HG02678 (cell line): Measurements from ENCODE around the gene AUTS2.

ENCODE experiments used
- ATAC-seq: cut with Tn5 transposase; IDR thresholded peaks from one replicate; pipeline ENCODE4 v1.9.1; 2021; ENCODE audit warnings: mild to moderate bottlenecking, moderate library complexity; ENCODE audit not compliant: unreplicated experiment

The AUTS2 gene

DNA sequence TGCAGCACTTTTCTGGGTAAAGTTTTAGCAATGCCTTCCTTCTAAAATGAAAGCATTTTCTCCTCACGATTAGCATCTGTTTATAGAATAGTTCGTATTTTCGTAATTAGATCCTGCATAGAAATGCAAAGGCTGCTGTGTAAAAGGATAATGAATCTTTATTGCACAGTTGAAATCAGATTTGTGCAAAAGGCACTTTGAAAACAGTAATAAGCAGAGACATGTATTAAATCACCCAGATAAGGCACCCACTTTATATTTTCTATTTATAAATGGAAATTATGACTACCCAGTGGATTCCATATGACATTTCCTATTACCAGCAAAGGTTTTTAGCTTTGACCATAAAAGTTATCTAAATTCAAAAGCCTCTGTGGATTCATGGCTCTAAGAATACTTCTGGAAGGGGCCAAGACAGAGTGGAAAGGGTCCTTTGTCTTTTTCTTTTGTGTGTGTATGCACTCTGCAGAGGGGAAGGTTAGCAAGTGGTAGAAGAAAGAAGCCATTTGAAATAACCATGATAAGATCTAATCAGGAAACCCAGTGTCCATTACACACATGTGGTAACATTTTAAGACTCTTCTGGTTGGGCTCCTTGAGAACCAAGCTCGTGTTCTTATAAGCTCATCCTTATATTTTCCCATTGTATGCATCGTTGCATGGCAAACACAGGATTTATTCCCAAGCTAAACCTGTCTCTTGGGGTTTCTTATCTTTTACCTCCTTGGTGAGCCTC lies 612.1 kb downstream of the AUTS2 start:
- ATAC-seq, result no peak

DNA sequence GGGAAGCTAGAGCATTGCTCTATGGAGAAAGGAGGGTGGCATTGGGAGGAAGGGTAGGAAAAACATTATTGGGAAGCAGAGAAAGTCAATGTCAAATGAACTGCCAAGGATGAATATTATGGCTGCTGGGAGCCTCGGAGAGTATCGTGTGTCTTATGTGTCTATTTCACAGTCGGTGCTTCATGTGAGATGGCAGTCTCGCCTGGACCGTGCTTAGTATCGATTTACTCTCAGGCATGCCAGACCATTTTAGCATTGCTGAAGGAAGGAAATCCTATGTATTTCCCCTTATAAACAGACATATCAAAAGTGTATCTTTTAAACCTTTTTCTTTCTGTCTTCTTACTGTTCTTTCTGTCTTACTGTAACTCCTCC lies 612.6 kb downstream of the AUTS2 start:
- ATAC-seq, result no peak

DNA sequence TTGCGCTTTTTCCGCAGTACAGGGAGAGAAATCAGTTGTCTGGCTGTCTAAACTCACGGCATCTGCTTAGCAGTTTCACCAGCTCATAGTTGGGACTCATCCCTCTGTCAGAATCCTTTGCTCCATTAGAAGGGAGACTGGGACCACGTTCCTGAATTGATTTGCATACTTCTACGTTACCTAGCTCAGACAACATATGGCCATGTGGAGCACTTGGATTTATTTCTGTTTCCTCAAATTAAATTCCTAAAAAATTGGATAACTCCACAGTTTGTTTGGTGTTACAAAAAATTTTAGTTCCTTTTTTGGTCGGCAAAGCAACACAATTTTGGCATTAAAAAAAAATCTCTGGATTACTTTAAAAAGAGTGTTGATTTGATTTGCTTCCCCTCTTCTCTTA lies 614.0 kb downstream of the AUTS2 start:
- ATAC-seq, result no peak

DNA sequence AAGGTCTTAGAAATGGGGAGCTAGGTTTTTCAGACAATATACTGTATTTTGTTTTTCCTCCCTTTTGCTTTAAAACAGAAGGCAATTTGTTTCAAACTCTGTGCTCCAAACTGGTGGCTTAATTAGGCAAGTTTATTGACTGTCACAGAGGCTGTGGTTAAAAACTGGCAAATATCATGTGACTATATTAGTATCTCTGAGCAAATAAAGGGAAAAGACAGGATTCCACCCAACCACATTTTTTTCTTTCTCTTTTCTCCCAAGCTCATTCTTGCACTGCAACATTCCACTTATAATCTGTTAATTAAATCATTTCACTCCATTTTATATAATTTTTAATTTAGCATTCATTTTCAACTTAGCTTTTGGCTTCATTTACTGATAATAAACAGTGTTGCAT lies 615.8 kb downstream of the AUTS2 start:
- no peak for ATAC-seq

DNA sequence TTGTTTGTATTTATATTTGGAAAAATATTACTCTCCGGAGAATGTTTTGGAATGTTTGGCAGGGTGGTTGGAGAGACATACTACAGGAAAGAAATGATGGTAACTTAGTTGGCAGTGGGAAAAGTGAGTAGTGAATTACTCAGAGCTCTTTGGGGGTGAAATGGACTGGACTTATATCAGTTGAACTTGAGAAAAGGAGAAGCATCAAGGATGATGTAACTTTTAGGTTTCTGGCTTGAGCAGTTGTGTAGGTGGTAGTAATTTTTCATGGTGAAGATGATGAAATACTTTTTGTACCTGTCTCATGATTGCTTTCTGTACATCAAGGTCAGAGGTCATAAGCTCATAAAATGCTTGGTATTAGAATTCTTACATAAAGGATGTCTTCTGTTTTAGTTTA lies 617.2 kb downstream of the AUTS2 start:
- ATAC-seq, result no peak

DNA sequence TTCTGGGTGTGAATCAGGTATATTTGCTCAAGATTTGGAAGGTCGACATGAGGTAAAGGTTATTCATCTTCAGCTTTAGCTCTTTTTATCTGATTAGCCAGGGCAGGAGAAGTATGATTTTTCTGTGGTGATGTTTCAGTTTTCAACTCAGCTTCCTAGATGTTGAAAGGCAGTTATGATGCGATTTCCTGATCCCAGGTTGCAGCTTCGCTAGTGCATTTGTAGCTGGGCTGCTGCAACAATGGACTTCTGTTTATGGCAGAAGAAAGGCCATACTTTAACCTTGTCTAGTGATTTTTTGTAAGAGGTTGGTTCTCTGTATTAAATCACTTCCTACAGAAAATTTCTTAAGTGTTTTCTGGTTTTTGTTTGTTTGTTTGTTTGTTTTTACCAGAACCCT lies 619.3 kb downstream of the AUTS2 start:
- ATAC-seq, result no peak

DNA sequence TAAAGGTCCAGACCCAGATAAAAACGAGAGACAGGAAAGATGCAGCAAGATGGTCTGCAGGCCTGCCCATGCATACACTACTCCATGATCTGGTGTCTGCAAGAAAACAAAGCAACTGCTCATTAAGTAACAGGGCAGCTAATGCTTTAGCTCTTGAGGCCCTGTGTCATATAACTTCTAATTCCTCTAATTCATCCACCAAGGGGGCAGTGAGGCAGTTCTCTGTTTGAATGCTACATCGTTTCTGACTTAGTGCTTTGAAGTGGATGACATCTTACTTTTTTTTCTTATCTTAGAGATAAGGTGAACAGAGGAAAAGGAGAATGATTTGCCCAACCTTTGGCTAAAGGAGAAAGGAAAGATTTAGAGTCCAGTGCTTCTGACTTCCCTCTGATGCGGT lies 619.7 kb downstream of the AUTS2 start:
- no peak for ATAC-seq

DNA sequence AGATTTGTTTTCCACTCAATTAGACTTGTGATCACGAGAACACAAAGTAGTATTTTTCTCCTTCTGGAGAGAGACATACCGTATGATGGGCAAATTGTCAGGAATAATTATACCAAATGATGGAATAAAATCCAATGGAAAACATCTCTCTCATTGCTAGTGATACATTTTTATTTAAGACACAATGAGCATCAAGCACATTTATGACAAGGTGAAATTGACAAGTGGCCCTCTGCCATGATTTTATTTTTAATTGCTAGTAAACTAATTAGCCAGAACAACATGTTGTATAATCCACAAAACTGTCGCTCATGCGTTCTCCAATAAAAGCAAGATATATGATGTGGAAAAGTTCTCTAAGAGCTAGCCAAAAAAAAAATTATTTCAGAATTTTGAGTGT lies 620.8 kb downstream of the AUTS2 start:
- no peak for ATAC-seq

DNA sequence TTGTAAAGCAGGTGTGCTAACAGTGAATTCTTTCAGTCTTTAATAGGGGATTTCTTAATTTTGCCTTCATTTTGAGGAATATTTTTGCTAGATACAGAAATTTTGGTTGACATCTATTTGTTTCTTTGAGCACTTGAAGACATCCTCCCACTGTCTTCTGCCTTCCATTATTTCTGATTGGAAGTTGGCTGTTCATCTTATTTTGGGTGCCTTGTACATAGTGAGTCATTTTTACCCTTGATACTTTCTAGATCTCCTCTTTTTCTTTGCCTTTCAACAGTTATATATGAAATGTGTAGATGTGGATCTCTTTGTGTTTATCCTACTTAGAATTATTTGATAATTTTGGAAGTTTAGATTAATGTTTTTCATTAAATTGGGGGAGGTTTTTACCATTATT lies 631.0 kb downstream of the AUTS2 start:
- ATAC-seq, result no peak

DNA sequence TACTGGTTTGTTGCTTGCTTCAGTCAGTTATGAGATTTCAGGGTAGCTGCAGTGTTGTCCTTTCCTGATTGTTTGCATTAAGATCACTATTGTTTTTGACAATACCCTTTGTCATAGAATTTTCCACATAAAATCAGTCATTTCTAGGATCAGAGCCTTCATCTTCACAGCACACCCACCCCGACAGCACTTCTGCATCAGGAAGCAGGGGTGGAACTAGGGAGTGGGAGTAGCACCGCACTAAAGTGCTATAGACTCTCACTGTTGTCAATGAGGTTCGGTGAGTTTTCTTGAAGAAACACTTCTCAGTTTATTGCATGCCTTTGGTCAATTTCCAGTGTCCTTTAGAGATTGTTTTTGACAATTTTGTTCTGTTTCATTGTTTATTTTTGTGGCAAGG lies 632.5 kb downstream of the AUTS2 start:
- no peak for ATAC-seq

DNA sequence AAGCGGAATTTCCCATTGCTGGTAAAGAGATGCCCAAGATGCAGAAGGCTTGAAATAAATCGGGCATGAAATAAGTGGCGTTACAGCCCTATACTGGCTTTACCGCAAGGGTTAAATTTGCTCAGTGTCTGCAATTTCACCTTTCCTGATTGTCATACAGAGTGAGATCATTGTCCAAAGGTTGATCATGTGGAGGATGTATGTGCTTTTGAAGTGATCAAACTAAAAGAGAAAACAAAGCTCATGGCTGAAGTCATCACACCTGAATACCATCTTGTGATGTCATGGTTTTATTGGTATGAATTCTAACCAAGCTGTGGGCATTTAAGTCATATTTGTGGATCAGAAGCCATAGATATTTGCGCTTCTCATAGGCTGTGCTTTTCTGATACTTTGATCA lies 635.5 kb downstream of the AUTS2 start:
- ATAC-seq, result no peak

DNA sequence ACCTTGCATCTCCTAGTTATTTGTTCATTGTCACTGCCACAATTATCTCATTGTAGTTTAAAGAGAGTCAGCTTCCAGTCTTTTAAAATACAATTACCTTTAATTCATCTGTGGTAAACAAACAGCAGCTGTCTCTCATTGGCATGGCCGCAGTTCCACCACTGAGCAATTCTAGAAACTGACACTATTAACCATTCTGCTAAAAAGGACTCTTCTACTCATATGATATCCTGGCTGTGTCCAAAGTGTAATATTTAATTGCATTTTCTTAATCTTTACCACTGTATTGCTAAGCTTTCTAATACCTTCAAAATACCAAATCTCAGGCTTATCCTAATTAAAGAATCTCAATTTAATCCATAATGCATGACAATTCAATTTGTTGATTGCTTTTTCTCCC lies 639.0 kb downstream of the AUTS2 start:
- ATAC-seq, result no peak

DNA sequence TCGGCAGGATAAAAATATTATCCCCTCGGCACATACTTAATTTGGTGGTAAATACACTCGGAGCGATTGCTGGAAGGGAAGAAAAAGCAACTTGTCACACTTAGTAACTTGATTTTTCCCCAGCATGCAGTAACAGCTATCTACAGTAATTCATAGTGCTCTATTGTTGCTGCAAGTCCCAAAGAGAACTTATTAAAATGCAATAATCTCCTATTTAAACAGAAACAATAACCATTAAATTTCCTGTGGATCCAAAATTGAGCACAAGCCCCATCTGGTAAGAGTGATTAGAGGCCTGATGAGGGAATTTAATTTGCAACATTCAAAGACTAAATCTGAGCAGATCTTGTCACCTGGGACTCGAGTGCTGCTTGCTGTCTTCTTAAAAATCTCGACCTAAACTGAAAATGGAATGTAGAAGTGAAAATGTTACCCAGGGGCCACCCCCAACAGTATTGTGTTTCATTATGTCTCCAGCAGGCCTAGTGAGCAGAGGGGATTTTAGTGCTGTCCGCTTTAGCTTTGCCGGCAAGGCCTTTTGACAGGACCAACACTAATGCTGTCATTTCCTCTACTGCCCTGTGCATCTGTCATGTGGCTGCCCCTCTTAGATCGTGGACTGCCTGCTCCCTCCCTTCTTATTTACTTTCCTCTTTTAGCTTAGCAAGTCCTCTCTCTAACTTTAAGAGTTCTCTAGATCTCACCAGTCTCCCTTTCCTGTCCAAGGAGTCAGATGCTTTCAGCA lies 639.7 kb downstream of the AUTS2 start:
- peak; percentile 99 for ATAC-seq

DNA sequence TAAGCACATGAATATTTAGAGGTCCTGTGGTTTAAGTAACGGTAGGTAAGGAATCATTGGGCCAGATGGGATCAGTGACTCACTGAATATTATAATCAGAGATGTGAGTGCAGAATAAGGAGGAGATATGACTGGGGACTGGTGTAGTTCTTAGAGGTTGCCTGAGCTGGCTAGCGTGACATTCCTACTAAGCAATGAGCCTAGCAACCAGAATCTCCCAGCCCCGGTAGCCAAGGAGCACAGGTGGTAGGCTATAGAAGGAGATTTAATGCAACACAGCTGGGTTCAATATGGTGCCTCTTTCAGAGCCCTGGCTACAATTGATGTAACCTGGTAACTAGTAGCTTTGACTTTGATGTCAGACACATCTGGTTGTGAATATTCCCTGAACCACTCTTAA lies 641.6 kb downstream of the AUTS2 start:
- ATAC-seq, result no peak

DNA sequence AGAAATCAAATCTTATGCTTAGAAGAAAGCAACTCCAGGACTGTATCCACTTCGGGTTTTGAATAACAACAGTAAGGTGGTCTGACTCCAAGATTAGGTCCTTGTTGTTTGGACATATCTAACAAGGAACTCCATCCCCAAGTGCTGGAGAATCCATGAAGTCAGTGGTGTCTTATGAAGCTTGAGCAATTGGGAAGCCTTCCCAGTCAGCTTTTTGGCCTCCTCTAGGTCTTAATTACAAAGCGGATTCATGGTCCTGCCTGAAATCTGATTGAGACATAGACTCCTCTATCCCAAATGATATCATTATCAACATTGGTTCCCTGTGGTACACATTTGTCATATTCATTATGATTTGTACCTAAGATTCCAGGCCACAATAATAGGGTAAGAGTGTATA lies 642.6 kb downstream of the AUTS2 start:
- no peak for ATAC-seq

DNA sequence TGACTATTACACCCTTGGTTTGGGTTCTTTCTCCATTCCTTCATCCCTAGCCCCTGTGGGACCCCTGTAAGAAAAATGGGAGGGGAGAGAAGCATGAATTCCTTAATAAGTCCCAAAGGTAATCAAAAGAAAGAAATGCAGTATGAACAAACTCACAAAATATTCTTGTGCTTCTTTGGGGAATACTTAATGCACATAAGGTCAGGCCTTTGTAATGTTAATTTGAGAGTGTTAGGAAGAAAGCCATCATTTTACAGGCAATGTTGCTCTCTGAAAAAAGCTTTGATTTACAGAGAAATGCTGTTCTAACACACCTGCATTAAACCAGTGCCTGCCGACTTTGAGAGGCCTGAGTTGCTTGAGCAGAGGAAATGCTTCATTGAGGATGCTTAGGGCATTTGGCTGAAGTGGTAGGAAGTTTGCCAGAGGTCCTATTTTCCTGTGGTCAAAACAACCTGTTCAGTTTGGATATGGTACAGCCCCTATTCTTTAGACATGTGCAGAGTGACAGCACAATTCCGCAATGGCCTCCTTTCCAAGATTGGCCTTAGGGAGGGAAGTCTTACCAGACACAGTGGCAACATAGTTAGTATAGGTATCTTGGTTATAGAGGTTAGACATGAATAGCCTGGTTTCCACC lies 643.4 kb downstream of the AUTS2 start:
- ATAC-seq, result no peak

DNA sequence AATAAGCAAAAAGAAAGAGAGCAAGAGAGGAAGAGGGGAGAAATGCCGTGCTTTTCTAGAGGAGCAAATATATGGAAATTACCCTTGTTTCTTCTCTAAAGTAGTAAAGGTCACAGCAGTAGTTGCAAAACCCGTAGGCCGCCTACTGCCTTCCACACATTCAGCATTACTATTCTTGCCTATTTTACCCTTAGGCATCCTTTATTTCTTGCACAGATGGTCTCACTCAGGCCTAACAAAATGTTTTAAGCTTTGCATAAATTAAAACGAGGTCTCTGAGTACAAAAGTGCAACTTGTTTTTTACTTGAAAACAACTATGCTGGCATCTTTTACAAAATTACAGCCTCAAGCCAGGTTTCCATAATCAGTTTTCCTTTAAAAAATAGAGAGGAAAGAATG lies 644.6 kb downstream of the AUTS2 start:
- no peak for ATAC-seq

DNA sequence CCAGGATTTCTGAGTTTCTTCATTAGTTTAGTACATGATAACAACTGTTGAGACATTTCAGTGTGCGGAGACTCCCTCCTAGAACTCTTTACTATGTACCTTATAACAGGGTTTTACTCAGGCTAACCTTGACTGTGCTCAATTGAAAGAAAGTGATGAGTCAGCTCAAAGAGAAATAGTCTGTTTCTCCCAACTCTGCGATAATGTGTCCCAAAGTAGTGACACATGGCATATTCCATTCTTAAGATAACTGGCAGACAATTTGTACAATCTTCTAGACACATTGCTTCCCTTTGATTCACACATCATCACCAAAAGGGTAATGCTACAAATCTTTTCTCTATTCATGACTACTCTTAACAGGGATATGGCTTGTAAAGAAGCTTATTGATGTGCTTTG lies 645.2 kb downstream of the AUTS2 start:
- no peak for ATAC-seq

DNA sequence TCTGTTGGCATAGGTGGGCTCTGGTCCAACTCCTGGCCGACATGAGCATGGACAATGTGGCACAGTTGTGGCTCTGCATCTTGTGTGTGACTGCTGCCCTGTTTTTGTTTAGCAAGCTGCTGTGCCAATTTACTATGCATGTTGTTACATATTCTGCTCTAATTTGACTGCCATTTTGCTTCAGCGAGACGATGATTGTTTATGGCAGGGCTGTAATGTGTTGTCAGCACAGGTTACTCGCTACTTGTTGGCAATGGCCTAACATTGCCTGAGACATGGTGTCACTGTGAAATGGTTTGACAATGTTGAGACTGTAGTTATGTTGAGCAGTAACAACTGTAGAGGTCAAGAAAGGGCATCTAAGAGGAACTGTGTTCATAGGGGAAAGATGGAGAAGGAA lies 659.6 kb downstream of the AUTS2 start:
- no peak for ATAC-seq

DNA sequence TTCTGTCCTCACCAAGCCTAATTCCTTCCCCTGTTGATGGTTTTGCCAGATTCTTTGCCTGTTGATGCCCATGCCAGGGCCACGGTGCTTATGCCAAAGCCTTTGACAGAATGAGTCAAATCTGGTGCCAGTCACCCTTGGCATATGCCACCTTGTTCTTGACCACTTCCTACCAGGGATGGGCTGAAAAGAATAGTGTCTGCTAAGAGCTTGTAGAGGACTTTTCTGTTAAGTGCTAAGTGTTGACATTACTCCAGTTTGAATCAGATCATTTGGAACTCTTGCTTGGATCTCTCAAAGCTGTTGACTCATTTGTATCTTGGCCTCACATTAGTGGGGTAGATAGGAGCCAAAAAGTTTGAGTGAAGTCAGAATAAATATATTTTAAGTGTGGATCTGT lies 661.2 kb downstream of the AUTS2 start:
- ATAC-seq, result no peak

DNA sequence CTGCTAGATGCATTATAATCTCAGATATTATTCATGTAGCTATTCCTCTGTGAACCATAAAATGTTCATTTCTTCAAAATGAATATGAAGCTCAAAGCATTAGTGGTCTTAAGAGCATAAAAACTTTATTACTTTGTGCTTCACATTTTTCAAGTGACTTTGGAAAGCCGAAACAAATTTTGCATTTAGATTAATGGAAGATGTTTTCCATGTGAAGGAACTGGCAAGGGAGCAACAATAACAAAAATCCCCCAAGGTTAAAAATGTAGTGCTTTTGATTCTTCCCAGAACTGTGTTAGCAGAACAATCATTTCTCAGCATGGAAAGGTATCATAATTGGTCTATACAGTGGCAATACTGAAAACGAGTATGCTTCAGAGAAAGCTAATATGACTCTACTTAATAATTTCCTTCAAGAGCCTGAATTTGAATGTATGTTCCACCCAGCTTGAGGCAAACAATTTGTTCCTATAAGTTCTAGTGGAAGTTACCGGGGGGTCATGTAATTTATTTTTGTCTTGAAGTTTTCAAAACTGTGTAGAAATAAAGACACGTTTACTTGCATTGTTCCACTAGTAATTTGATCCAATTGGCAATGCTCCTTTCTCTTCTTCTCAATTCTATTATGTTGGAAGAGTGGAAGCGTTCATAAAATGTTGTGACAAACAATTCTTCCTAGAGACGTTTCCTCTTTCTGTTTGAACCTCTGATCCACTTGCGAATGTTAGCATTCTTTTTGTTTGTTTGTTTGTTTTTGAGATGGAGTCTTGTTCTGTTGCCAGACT lies 665.4 kb downstream of the AUTS2 start:
- no peak for ATAC-seq

DNA sequence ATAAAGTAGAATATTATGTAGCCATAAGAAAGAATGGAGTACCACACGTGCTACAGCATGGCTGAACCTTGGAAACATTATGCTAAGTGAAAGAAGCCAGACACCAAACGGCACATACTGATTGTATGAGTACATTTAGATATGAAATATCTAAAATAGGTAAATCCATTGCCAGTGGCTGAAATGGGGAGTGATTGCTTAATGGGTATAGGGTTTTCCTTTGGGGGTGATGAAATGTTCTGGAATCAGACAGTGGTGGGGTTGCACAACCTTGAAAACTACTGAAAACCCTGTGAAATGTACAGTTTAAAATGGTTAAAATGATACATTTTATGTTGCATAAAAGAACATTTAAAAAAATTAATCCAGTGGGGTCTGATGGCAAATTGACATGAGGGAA lies 667.9 kb downstream of the AUTS2 start:
- ATAC-seq, result no peak
